PC-9 (cell line): ENCODE measurements around the gene SMTNL2. TPM values are rescaled to one million over a fixed set of nuclear protein-coding genes. Genes with fewer than 3 reads are reported as not detected.

Source experiments
- BruUV-seq: library from RNA; stranded (reverse); fragments of 400-500 nt; replicated peaks from 2 replicates; lab custom pipeline; 2021; lab: Mats Ljungman, UMichigan
- CTCF ChIA-PET: fragments of 300-600 bp; sonication (Branson Sonifier 250); formaldehyde crosslinking; loops from one replicate; lab custom pipeline; 2022; ENCODE audit warnings: antibody characterized with exemption; lab: Charles Lee
- POLR2A ChIA-PET: fragments of 300-600 bp; sonication (Branson Sonifier 250); formaldehyde crosslinking; loops from one replicate; lab custom pipeline; 2022; ENCODE audit warnings: antibody characterized with exemption; ENCODE audit not compliant: unreplicated experiment; lab: Charles Lee
- DNase-seq, 2 experiments: peaks; one replicate each; pipeline versions ENCODE4 v3.0.0 to v3.0.0-alpha.2; 2015 to 2022; ENCODE audit warnings: mixed read lengths in 1 of 2
- H2AFZ ChIP-seq: fragments of 200-600 bp; sonication (generic); 2 replicates; pipeline ENCODE4 v1.8.1; 2017; ENCODE audit warnings: antibody characterized with exemption
- H3F3A ChIP-seq: fragments of 200-600 bp; sonication (generic); 2 replicates; pipeline ENCODE4 v1.8.1; 2017; ENCODE audit warnings: antibody characterized with exemption, mild to moderate bottlenecking, low read depth; ENCODE audit not compliant: insufficient read depth
- H3K27ac ChIP-seq: fragments of 200-600 bp; sonication (generic); 2 replicates; pipeline ENCODE4 v1.6.1; 2016; ENCODE audit warnings: mixed run types
- H3K27me3 ChIP-seq: fragments of 200-600 bp; sonication (generic); 2 replicates; pipeline ENCODE4 v1.6.1; 2016; ENCODE audit warnings: low read depth, mixed run types; ENCODE audit not compliant: insufficient read depth
- H3K36me3 ChIP-seq: fragments of 200-600 bp; sonication (generic); 2 replicates; pipeline ENCODE4 v1.6.1; 2016; ENCODE audit warnings: low read depth, mixed run types
- H3K4me1 ChIP-seq: fragments of 200-600 bp; sonication (generic); replicated peaks from 2 replicates; pipeline ENCODE4 v1.6.1; 2016; ENCODE audit warnings: mixed run types; ENCODE audit not compliant: insufficient read depth
- H3K4me2 ChIP-seq: fragments of 200-600 bp; sonication (generic); 2 replicates; pipeline ENCODE4 v1.6.1; 2017; ENCODE audit warnings: mixed run types
- H3K4me3 ChIP-seq: fragments of 200-600 bp; sonication (generic); 2 replicates; pipeline ENCODE4 v1.6.1; 2016; ENCODE audit warnings: mixed run types
- H3K79me2 ChIP-seq: fragments of 200-600 bp; sonication (generic); 2 replicates; pipeline ENCODE4 v1.6.1; 2017; ENCODE audit warnings: low read depth, mixed run types
- H3K9me2 ChIP-seq: fragments of 200-600 bp; sonication (generic); 2 replicates; pipeline ENCODE4 v1.8.1; 2017; ENCODE audit warnings: mild to moderate bottlenecking; ENCODE audit not compliant: insufficient read depth
- H3K9me3 ChIP-seq: fragments of 200-600 bp; sonication (generic); 2 replicates; pipeline ENCODE4 v1.8.1; 2016; ENCODE audit warnings: low read depth; ENCODE audit not compliant: insufficient read depth
- H4K20me1 ChIP-seq: fragments of 200-600 bp; sonication (generic); 2 replicates; pipeline ENCODE4 v1.8.1; 2017; ENCODE audit not compliant: insufficient read depth
- EZH2 ChIP-seq: fragments of 200-600 bp; sonication (generic); IDR thresholded peaks from 2 replicates; pipeline ENCODE4 v1.8.0; 2017; ENCODE audit warnings: antibody characterized with exemption, low read depth
- intact Hi-C: fragments of 100-400 bp; cut with micrococcal nuclease; formaldehyde crosslinking; loops from one replicate; pipeline ENCODE4 v1.10.0; 2022; ENCODE audit not compliant: unreplicated experiment
- total RNA-seq: library from RNA; stranded (reverse); gene quantifications from 2 replicates; pipeline ENCODE4 v1.2.3, GENCODE V29; 2021
- TF ChIP-seq, protein P1 (sequence below): fragments of 200-600 bp; sonication (generic); conservative IDR thresholded peaks from 2 replicates; pipeline ENCODE4 v1.6.1; 2017; ENCODE audit warnings: mixed run types, antibody characterized with exemption, mild to moderate bottlenecking, moderate library complexity

SMTNL2 gene
- total RNA-seq, 1 experiment from 2014 or later: not detected

DNA sequence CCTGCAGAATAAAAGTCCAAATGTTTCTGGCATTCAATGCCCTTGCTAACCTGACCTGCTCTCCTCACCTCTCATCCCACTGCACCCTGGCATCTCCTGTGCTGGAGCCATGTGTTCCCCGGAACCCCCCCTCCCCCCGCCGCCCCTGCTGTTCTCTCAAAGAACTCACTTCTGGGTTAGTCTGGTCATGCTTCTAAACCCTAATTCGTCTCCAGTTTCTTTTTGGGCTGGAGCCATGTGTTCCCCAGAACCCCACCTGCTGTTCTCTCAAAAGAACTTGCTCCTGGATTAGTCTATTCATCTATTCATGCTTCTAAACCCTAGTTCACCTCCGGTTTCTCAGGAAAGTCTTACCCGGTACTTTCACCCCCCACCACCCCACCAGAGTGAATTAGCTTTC is 58.0 kb downstream of the SMTNL2 start:
- H3K4me1 ChIP-seq: peaks cover 10% of the 10 kb centered on the region; the same call in 1 of the 2 replicates

DNA sequence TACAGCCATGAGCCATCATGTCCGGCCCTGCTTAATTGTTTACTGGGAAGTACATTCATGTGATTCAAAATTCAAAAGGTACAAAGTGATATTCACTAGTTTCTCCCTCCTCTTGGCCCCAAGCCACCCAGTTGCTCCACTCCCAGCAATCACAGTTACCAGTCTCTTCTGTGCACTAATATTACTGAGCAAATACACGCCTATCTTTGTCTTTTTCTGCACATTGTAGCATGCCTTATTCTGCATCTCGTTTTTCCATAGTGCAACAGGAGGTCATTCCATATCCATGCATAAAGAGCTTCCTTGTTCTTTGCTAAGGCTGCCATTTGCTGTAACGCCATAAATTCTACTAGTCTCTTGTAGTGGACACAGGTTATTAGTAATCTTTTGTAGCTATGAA is 59.3 kb downstream of the SMTNL2 start:
- Histone ChIP-seq H3K9me2 (no peaks in the 10 kb centered on the region), H3K79me2 (no peaks in the 10 kb centered on the region), H3K36me3 (no peaks in the 10 kb centered on the region), H3F3A (peaks cover 6% of the 10 kb centered on the region; the same call in 1 of the 2 replicates), H3K9me3 (no peaks in the 10 kb centered on the region), H3K4me2 (no peak overlapping the region), H3K27ac (no peak overlapping the region), H3K4me3 (no peak overlapping the region), H4K20me1 (no peaks in the 10 kb centered on the region), H3K27me3 (0 out of 2 replicates have a peak, but pooled peaks cover 4% of the 10 kb centered on the region), H2AFZ (no peak overlapping the region), H3K4me1 (peaks cover 7% of the 10 kb centered on the region; the same call in 1 of the 2 replicates)
- ChIA-PET CTCF (no interaction called here), POLR2A (no interaction called here)
- TF ChIP-seq EZH2: no peak
- TF ChIP-seq, protein P1, sequence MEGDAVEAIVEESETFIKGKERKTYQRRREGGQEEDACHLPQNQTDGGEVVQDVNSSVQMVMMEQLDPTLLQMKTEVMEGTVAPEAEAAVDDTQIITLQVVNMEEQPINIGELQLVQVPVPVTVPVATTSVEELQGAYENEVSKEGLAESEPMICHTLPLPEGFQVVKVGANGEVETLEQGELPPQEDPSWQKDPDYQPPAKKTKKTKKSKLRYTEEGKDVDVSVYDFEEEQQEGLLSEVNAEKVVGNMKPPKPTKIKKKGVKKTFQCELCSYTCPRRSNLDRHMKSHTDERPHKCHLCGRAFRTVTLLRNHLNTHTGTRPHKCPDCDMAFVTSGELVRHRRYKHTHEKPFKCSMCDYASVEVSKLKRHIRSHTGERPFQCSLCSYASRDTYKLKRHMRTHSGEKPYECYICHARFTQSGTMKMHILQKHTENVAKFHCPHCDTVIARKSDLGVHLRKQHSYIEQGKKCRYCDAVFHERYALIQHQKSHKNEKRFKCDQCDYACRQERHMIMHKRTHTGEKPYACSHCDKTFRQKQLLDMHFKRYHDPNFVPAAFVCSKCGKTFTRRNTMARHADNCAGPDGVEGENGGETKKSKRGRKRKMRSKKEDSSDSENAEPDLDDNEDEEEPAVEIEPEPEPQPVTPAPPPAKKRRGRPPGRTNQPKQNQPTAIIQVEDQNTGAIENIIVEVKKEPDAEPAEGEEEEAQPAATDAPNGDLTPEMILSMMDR: no peak
- BruUV-seq: no TSS peak
- intact Hi-C loops: no loop called here
- DNase-seq: no peak

More for the DNA sequence above, 58.0 kb downstream of the SMTNL2 start:
- Histone ChIP-seq H3K4me3 (no peak overlapping the region), H2AFZ (no peak overlapping the region), H3F3A (peaks cover 6% of the 10 kb centered on the region; the same call in 1 of the 2 replicates), H3K79me2 (no peaks in the 10 kb centered on the region), H3K36me3 (no peaks in the 10 kb centered on the region), H3K27me3 (0 out of 2 replicates have a peak, but pooled peaks cover 4% of the 10 kb centered on the region), H3K9me3 (no peaks in the 10 kb centered on the region), H3K27ac (no peak overlapping the region), H3K9me2 (no peaks in the 10 kb centered on the region), H3K4me2 (no peak overlapping the region), H4K20me1 (no peaks in the 10 kb centered on the region)
- ChIA-PET CTCF (no interaction called here), POLR2A (no interaction called here)
- no peak for TF ChIP-seq EZH2
- TF ChIP-seq, protein P1: no peak
- no TSS peak for BruUV-seq
- DNase-seq: no peak
- intact Hi-C loops: no loop called here

DNA sequence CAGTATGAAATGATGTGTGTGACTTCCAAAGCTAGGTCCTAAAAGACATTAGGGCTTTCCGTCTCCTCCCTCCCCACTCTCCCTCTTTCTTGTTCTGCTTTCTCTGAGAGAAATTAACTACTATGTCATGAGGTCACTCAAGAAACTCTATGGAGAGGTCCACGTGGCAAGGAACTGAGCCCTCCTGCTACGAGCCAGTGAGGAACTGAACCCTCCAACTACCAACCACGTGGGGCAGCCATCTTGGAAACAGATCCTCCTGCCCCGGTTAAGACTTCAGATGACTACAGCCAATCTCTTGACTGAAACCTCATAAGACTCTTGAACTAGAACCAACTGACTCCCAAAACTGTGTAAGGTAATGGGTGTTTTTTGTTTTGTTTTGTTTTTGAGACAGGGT is 61.3 kb downstream of the SMTNL2 start:
- Histone ChIP-seq H3K4me1 (no peaks in the 10 kb centered on the region), H3K36me3 (no peaks in the 10 kb centered on the region), H3K79me2 (no peaks in the 10 kb centered on the region), H3K9me2 (no peaks in the 10 kb centered on the region), H4K20me1 (no peaks in the 10 kb centered on the region), H3K4me2 (no peak overlapping the region), H3K27ac (no peak overlapping the region), H3F3A (peaks cover 6% of the 10 kb centered on the region; the same call in 1 of the 2 replicates), H3K9me3 (no peaks in the 10 kb centered on the region), H2AFZ (no peak overlapping the region), H3K27me3 (0 out of 2 replicates have a peak, but pooled peaks cover 4% of the 10 kb centered on the region), H3K4me3 (no peak overlapping the region)
- intact Hi-C loops: no loop called here
- BruUV-seq: no TSS peak
- TF ChIP-seq, protein P1: no peak
- no peak for TF ChIP-seq EZH2
- ChIA-PET POLR2A (no interaction called here), CTCF (no interaction called here)
- no peak for DNase-seq
